CD4-positive, alpha-beta T cell (primary cell): ENCODE measurements around the gene HLCS. TPM values are rescaled to one million over a fixed set of nuclear protein-coding genes. Genes with fewer than 3 reads are reported as not detected.

Source experiments
- ATAC-seq: fragments of 200-7000 bp; cut with Tn5 transposase; one replicate; pipeline ENCODE4 v1.10.0; 2022; ENCODE audit warnings: mild to moderate bottlenecking; ENCODE audit not compliant: poor library complexity
- CTCF ChIA-PET: fragments of 350-600 bp; sonication (Branson Sonifier 250); formaldehyde crosslinking; loops from one replicate; lab custom pipeline; 2021; ENCODE audit warnings: antibody characterized with exemption, inconsistent platforms; lab: Charles Lee
- POLR2A ChIA-PET: fragments of 350-600 bp; sonication (Branson Sonifier 250); formaldehyde crosslinking; loops from one replicate; lab custom pipeline; 2021; ENCODE audit warnings: antibody characterized with exemption, inconsistent platforms; lab: Charles Lee
- DNase-seq, 14 experiments: peaks; one replicate each; pipeline ENCODE4 v3.0.0-alpha.2; 2013 to 2020; ENCODE audit warnings: mixed read lengths in 2 of 14
- H3K27ac ChIP-seq, 2 donors: one replicate each; pipeline versions ENCODE4 v1.5.1 to v1.7.0; 2013; ENCODE audit warnings: low read length in 2 of 2, low read depth in 1 of 2, mild to moderate bottlenecking in 1 of 2
- H3K27me3 ChIP-seq, 2 experiments: 1 replicate in 1 of 2; 2 replicates in 1 of 2; pipeline versions ENCODE4 v1.6.1 to v1.7.0; 2013; ENCODE audit warnings: low read length in 2 of 2, control low read depth in 1 of 2, mild to moderate bottlenecking in 1 of 2, moderate library complexity in 1 of 2; ENCODE audit not compliant: insufficient read depth in 2 of 2, control insufficient read depth in 1 of 2
- H3K36me3 ChIP-seq: one replicate; pipeline ENCODE4 v1.6.1; 2013; ENCODE audit warnings: low read length, control low read depth; ENCODE audit not compliant: insufficient read depth
- H3K4me1 ChIP-seq: one replicate; pipeline ENCODE4 v1.6.1; 2013; ENCODE audit warnings: low read length, control low read depth; ENCODE audit not compliant: insufficient read depth
- H3K4me3 ChIP-seq: one replicate; pipeline ENCODE4 v1.5.1; 2013; ENCODE audit warnings: mild to moderate bottlenecking, low read length, moderate library complexity
- H3K9me3 ChIP-seq, 2 experiments: 1 replicate in 1 of 2; 2 replicates in 1 of 2; pipeline versions ENCODE4 v1.6.1 to v1.7.0; 2013; ENCODE audit warnings: low read length in 2 of 2, mild to moderate bottlenecking in 2 of 2, control low read depth in 1 of 2, moderate library complexity in 1 of 2; ENCODE audit not compliant: control insufficient read depth in 1 of 2, insufficient read depth in 1 of 2
- H3K27ac Mint-ChIP-seq: one replicate; pipeline ENCODE4 v1.8.0; 2020; ENCODE audit warnings: mixed read lengths
- H3K27me3 Mint-ChIP-seq: one replicate; pipeline ENCODE4 v1.8.0; 2021; ENCODE audit warnings: mixed read lengths
- H3K36me3 Mint-ChIP-seq: one replicate; pipeline ENCODE4 v1.8.0; 2021; ENCODE audit warnings: low read depth, mixed read lengths
- H3K4me1 Mint-ChIP-seq: one replicate; pipeline ENCODE4 v1.8.0; 2021; ENCODE audit warnings: low read depth, mixed read lengths
- H3K4me3 Mint-ChIP-seq: one replicate; pipeline ENCODE4 v1.8.0; 2020; ENCODE audit warnings: mild to moderate bottlenecking, mixed read lengths
- H3K9me3 Mint-ChIP-seq: one replicate; pipeline ENCODE4 v1.8.0; 2020; ENCODE audit warnings: mixed read lengths
- intact Hi-C, 2 experiments: fragments of 100-400 bp; cut with DNase I in 1 of 2; cut with micrococcal nuclease in 1 of 2; formaldehyde crosslinking; loops; one replicate each; pipeline versions ENCODE4 v1.15.1 to v1.9.0; 2023 to 2025; cut with DNase I, micrococcal nuclease
- total RNA-seq, 174 experiments: library from RNA in 2 of 174; stranded (reverse) in 2 of 174; gene quantifications; one replicate each; pipeline ENCODE4 v1.2.3 and lab custom pipeline; 2021 to 2026
- TF ChIP-seq, protein P1 (sequence below): fragments of 200-600 bp; IDR thresholded peaks from one replicate; pipeline ENCODE4 v1.8.0; 2022; ENCODE audit warnings: antibody characterized with exemption, mild to moderate bottlenecking

Gene HLCS
- total RNA-seq, 2 experiments from 2014 or later: 8.1 to 10.0 TPM

DNA sequence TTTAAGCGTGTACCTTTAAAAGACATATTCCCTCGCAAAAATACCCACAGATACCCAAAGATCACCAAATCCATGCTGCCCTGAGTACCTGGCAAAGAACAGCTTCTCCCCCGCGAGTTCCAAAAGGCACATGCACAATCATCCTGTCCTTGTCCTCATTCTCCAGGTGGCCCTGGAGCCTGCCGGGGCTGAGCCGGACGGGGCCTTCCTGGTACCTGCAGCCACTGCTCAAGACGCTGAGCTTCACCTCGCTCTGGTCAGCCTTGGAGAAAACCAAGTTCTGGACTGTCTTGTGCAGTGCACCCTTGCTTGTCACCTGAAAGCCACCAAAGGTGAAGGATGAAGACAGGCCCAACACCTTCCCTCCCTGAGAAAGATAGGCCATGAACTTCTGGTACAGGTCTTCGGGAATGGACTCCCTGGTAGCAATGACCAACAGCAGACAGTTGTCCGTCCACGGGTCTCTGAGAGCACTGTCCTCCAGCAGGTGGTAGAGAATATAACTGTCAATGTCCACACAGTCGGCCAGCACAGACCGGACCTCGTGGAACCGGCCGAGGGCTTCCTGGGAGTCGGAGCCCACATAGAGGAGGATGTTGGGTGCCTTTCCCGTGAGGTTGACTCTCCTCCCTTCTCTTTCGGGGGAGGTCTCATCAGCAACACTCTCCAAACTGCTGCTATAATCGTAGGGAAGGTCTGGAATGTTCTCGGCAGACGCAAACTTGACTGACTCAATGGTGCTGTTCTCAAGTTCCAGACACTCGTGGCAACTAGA is 29.9 kb downstream of the HLCS start:
- H3K27me3 ChIP-seq: no peaks in the 10 kb centered on the region
- H3K4me1 ChIP-seq: no peaks in the 10 kb centered on the region
- no peak overlapping the region for H3K27ac ChIP-seq
- no peaks in the 10 kb centered on the region for H3K27me3 Mint-ChIP-seq
- no peaks in the 10 kb centered on the region for H3K9me3 ChIP-seq
- TF ChIP-seq, protein P1, sequence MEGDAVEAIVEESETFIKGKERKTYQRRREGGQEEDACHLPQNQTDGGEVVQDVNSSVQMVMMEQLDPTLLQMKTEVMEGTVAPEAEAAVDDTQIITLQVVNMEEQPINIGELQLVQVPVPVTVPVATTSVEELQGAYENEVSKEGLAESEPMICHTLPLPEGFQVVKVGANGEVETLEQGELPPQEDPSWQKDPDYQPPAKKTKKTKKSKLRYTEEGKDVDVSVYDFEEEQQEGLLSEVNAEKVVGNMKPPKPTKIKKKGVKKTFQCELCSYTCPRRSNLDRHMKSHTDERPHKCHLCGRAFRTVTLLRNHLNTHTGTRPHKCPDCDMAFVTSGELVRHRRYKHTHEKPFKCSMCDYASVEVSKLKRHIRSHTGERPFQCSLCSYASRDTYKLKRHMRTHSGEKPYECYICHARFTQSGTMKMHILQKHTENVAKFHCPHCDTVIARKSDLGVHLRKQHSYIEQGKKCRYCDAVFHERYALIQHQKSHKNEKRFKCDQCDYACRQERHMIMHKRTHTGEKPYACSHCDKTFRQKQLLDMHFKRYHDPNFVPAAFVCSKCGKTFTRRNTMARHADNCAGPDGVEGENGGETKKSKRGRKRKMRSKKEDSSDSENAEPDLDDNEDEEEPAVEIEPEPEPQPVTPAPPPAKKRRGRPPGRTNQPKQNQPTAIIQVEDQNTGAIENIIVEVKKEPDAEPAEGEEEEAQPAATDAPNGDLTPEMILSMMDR: no peak
- ATAC-seq (no peak), DNase-seq (no peak)
- intact Hi-C loops: loop anchor here in 1 of 2 experiments (5.0 kb wide), 2 partner anchors 56 to 76 kb away; no protein-coding TSS in a partner anchor
- peaks cover 58% of the 10 kb centered on the region for H3K36me3 Mint-ChIP-seq
- H3K36me3 ChIP-seq: peaks cover 16% of the 10 kb centered on the region
- ChIA-PET POLR2A (no interaction called here), CTCF (interaction anchor here (1.2 kb wide), 1 partner anchor 73 kb away, joined by 3 read pairs; no protein-coding TSS in a partner anchor)
- H3K9me3 Mint-ChIP-seq: no peaks in the 10 kb centered on the region
- H3K4me1 Mint-ChIP-seq: no peaks in the 10 kb centered on the region
- H3K4me3 Mint-ChIP-seq: no peak overlapping the region
- H3K4me3 ChIP-seq: no peak overlapping the region
- H3K27ac Mint-ChIP-seq: no peak overlapping the region

DNA sequence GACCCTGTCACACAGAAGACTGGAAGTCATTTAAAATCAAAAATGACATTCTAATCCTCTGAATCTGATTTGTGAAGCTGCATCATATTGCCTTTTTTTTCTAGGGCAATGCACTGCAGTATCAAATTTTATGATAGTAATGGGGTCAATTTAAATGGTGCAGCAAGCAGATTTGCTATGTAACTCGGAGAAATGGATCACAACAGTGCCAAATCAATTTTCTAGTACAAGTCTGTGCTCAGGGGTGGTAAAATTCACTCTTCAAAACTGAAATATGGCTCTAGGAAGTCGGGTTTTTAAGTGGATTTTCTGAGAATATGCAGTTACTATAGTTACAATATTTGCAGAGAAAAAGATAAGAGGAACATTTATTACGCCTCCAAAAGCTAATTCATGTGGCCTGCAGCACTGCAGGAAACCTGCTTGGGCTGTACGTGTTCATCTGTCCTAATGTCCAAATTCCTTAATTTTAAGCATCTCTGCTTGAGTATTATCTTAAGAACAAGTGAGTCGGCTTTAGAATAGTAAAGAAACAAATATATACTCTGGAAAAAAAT is 31.5 kb downstream of the HLCS start:
- TF ChIP-seq, protein P1: no peak
- no peak overlapping the region for H3K27ac ChIP-seq
- H3K4me1 Mint-ChIP-seq: no peaks in the 10 kb centered on the region
- ChIA-PET POLR2A (no interaction called here), CTCF (no interaction called here)
- H3K4me3 ChIP-seq: no peak overlapping the region
- H3K27me3 ChIP-seq: no peaks in the 10 kb centered on the region
- no peaks in the 10 kb centered on the region for H3K9me3 Mint-ChIP-seq
- H3K27ac Mint-ChIP-seq: no peak overlapping the region
- no peak overlapping the region for H3K4me3 Mint-ChIP-seq
- no peaks in the 10 kb centered on the region for H3K4me1 ChIP-seq
- H3K36me3 ChIP-seq: peaks cover 16% of the 10 kb centered on the region
- no peak for ATAC-seq
- peaks cover 61% of the 10 kb centered on the region for H3K36me3 Mint-ChIP-seq
- intact Hi-C loops: loop anchor here in 1 of 2 experiments (5.0 kb wide), 2 partner anchors 57 to 77 kb away; no protein-coding TSS in a partner anchor
- H3K9me3 ChIP-seq: no peaks in the 10 kb centered on the region
- DNase-seq: no peak
- H3K27me3 Mint-ChIP-seq: no peaks in the 10 kb centered on the region

DNA sequence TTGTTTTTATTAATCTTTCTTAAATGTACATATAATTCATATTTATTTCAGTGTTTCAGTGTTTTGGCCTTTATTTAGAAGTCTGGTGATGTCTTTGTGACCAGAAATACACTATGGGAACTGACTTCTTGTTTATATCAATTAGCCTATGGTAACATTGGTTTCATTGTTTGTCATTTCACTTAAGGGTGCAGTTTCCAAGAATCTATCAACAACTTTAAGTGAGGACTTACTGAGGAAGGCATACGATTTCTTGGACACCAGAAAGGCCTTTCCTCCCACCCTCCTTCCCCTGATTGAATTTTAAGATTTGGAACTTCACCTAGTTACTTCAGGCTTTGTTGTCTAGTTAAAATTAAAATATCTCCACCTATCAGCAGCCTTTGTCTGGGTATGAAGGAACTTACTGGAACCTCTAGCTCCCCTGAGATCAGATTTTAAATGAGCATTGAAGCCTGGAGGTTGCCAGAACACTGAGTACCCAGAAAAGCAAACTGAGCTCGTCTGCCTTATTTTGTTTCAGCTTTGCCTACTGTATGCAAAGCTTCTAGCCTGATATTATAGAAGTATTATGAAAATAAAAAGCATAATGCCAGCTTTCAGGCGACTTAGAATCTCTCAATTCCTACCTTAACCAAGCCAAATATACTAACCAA is 34.2 kb downstream of the HLCS start:
- CTCF ChIA-PET: no interaction called here
- H3K4me3 Mint-ChIP-seq: no peak overlapping the region
- no peaks in the 10 kb centered on the region for H3K4me1 Mint-ChIP-seq
- no peak for ATAC-seq
- no peaks in the 10 kb centered on the region for H3K9me3 ChIP-seq
- H3K27ac ChIP-seq: no peak overlapping the region
- no peaks in the 10 kb centered on the region for H3K27me3 ChIP-seq
- peaks cover 17% of the 10 kb centered on the region for H3K36me3 ChIP-seq
- POLR2A ChIA-PET: no interaction called here
- H3K9me3 Mint-ChIP-seq: no peaks in the 10 kb centered on the region
- TF ChIP-seq, protein P1: no peak
- H3K27me3 Mint-ChIP-seq: no peaks in the 10 kb centered on the region
- no peak for DNase-seq
- H3K27ac Mint-ChIP-seq: no peak overlapping the region
- peaks cover 54% of the 10 kb centered on the region for H3K36me3 Mint-ChIP-seq
- no peak overlapping the region for H3K4me3 ChIP-seq
- intact Hi-C loops: no loop called here
- H3K4me1 ChIP-seq: no peaks in the 10 kb centered on the region
